ENCODE data around the gene NAIF1. TPM values are rescaled to one million over a fixed set of nuclear protein-coding genes. Genes with fewer than 3 reads are reported as not detected.
A peak's percentile ranks its signal among the peaks of the same experiment; 100 is the strongest.

Gene NAIF1
- total RNA-seq, 2 donors from 2014 or later: 10.8 to 11.6 TPM

DNA sequence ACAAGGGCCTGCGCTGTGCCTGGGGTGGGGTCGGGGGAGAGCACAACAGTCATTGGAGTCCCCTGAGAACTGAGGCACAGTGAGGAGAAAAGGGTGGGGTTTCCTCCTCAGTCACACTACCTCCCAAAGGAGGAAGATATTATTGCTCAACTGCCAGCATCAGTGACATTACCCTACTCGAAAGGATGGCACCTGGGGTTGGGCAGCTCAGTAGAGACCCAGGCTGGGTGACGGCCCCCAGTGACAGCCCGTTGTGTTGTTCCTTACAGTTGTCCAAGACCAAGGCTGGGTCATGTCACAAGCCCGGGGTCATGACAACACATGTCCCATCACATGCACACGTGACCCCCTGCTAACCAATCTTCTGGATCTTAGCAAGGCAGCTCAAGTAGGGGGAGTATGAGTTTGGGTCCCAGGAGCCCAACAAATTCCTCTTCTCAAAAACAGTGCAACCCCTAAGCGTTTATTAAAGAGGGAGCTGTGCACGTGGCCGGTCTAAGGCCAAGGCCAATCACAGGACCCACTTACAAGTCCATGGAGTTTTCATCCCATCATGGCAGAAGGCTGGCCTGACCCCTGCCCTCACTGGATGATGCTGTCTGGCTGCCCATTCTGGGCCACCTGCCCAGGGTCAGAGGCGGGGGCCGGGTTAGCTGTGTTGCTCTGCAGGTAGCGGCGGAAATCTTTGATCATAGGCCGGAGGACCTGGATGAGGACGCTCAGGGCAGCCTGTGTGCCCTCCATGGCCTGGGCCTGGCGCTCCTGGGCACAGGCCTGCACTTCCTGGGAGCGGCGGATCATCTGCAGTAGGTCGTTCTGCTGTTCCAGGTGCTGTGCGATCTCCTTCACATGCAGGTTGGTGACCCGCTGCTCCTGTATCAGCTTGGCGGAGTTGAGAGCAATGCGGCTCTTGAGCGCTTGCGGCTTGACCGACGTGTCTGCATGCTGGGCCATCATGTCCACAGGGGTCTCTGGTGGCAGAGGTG is 4.0 kb downstream of the NAIF1 start:
- DNase-seq: no peak
- Histone ChIP-seq H3K4me1 (peaks cover 16% of the 10 kb centered on the region), H3K27me3 (no peaks in the 10 kb centered on the region), H3K36me3 (no peaks in the 10 kb centered on the region), H3K9me3 (no peaks in the 10 kb centered on the region), H3K9ac (ENCODE audit: low read depth in 2 of 2, low read length in 2 of 2) (no peak overlapping the region), H3K4me3 (no peak overlapping the region), H3K27ac (no peak overlapping the region)
- TF ChIP-seq, protein P1, sequence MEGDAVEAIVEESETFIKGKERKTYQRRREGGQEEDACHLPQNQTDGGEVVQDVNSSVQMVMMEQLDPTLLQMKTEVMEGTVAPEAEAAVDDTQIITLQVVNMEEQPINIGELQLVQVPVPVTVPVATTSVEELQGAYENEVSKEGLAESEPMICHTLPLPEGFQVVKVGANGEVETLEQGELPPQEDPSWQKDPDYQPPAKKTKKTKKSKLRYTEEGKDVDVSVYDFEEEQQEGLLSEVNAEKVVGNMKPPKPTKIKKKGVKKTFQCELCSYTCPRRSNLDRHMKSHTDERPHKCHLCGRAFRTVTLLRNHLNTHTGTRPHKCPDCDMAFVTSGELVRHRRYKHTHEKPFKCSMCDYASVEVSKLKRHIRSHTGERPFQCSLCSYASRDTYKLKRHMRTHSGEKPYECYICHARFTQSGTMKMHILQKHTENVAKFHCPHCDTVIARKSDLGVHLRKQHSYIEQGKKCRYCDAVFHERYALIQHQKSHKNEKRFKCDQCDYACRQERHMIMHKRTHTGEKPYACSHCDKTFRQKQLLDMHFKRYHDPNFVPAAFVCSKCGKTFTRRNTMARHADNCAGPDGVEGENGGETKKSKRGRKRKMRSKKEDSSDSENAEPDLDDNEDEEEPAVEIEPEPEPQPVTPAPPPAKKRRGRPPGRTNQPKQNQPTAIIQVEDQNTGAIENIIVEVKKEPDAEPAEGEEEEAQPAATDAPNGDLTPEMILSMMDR (IDR thresholded peaks at IDR 0.05): no peak
- intact Hi-C loops (cut with DNase I): no loop called here

GRCh38 chr9:128062279-128062678 is 4.8 kb downstream of the NAIF1 start:
- H3K27ac ChIP-seq: peak overlapping the region; percentile 71

GRCh38 chr9:128061275-128061960 is 5.7 kb downstream of the NAIF1 start:
- H3K4me3 ChIP-seq: no peak overlapping the region
- no peaks in the 10 kb centered on the region for H3K27me3 ChIP-seq
- intact Hi-C loops (cut with DNase I): no loop called here
- TF ChIP-seq, protein P1 (IDR thresholded peaks at IDR 0.05): no peak
- peaks cover 12% of the 10 kb centered on the region for H3K4me1 ChIP-seq
- H3K9me3 ChIP-seq: no peaks in the 10 kb centered on the region
- peak overlapping the region; percentile 16 to 64 for H3K9ac ChIP-seq (ENCODE audit: low read depth in 2 of 2, low read length in 2 of 2)
- no peaks in the 10 kb centered on the region for H3K36me3 ChIP-seq
- H3K27ac ChIP-seq: peak overlapping the region; percentile 71
- no peak for DNase-seq

More at GRCh38 chr9:128062279-128062678, 4.8 kb downstream of the NAIF1 start:
- no peaks in the 10 kb centered on the region for H3K27me3 ChIP-seq
- intact Hi-C loops (cut with DNase I): no loop called here
- no peaks in the 10 kb centered on the region for H3K36me3 ChIP-seq
- DNase-seq: no peak
- peaks cover 16% of the 10 kb centered on the region for H3K4me1 ChIP-seq
- H3K4me3 ChIP-seq: no peak overlapping the region
- no peaks in the 10 kb centered on the region for H3K9me3 ChIP-seq
- H3K9ac ChIP-seq (ENCODE audit: low read depth in 2 of 2, low read length in 2 of 2): no peak overlapping the region
- TF ChIP-seq, protein P1 (IDR thresholded peaks at IDR 0.05): no peak

GRCh38 chr9:128059365-128059983 is 7.6 kb downstream of the NAIF1 start:
- Histone ChIP-seq H3K9ac (ENCODE audit: low read depth in 2 of 2, low read length in 2 of 2) (no peak overlapping the region), H3K27ac (peak overlapping the region; percentile 26), H3K9me3 (no peaks in the 10 kb centered on the region), H3K4me3 (no peak overlapping the region), H3K4me1 (peaks cover 4% of the 10 kb centered on the region), H3K27me3 (no peaks in the 10 kb centered on the region), H3K36me3 (no peaks in the 10 kb centered on the region)
- intact Hi-C loops (cut with DNase I): no loop called here
- no peak for DNase-seq
- TF ChIP-seq, protein P1 (IDR thresholded peaks at IDR 0.05): no peak

- Histone ChIP-seq H3K27me3 (no peaks in the 10 kb centered on the region), H3K27ac (peak overlapping the region; percentile 72), H3K4me3 (no peak overlapping the region), H3K9me3 (no peaks in the 10 kb centered on the region), H3K36me3 (no peaks in the 10 kb centered on the region), H3K4me1 (peaks cover 4% of the 10 kb centered on the region), H3K9ac (ENCODE audit: low read depth in 2 of 2, low read length in 2 of 2) (peak overlapping the region in 1 of 2 donors; percentile 61)
- DNase-seq: no peak
- TF ChIP-seq, protein P1 (IDR thresholded peaks at IDR 0.05): no peak
- intact Hi-C loops (cut with DNase I): no loop called here
Observed at GRCh38 chr9:128057724-128058409, 9.3 kb downstream of the NAIF1 start.
